Measurements from ENCODE around the gene CCDC149. TPM values are rescaled to one million over a fixed set of nuclear protein-coding genes. Genes with fewer than 3 reads are reported as not detected.

CCDC149 gene
- total RNA-seq, 4 donors from 2014 or later, result 2.8 to 10.0 (median 4.8) TPM

DNA sequence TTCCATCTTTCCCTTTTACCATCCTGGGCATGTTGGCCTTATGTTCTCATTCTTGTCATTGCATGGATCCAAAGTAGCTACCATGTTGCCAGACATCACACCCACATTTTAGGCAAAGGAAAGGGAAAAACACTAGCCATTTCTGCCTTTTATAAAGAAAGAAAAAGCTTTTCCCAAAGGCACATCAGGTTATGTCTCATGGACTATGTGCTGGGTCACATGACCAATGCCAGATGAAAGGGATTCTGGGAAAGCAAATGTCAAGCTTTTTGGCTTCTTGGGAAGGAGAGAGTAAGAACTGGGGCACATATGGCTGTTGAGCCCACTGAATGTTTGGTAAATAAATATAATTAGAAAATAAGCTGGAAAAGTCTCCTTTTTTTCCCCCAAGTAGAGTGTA, 121.8 kb downstream of the CCDC149 start:
- Histone ChIP-seq H3K4me3 (no peak overlapping the region), H3K4me1 (peaks cover 13 to 19% of the 10 kb centered on the region in 2 donors), H3K27ac (no peak overlapping the region), H3K27me3 (no peaks in the 10 kb centered on the region), H3K36me3 (no peaks in the 10 kb centered on the region), H3K9me3 (no peaks in the 10 kb centered on the region)
- ATAC-seq, result no peak
- no peak for DNase-seq
- intact Hi-C loops (cut with DNase I; ENCODE audit: low total_unique reads), result loop anchor here (10.0 kb wide), 1 partner anchor 306 kb away; no protein-coding TSS in a partner anchor
- in situ Hi-C loops (cut with MboI; ENCODE audit: low sequenced_read_pairs in 4 of 4), result loop anchor here in 2 of 4 donors (25.0 kb wide), 1 partner anchor 304 kb away; no protein-coding TSS in a partner anchor
- TF ChIP-seq, protein P1, sequence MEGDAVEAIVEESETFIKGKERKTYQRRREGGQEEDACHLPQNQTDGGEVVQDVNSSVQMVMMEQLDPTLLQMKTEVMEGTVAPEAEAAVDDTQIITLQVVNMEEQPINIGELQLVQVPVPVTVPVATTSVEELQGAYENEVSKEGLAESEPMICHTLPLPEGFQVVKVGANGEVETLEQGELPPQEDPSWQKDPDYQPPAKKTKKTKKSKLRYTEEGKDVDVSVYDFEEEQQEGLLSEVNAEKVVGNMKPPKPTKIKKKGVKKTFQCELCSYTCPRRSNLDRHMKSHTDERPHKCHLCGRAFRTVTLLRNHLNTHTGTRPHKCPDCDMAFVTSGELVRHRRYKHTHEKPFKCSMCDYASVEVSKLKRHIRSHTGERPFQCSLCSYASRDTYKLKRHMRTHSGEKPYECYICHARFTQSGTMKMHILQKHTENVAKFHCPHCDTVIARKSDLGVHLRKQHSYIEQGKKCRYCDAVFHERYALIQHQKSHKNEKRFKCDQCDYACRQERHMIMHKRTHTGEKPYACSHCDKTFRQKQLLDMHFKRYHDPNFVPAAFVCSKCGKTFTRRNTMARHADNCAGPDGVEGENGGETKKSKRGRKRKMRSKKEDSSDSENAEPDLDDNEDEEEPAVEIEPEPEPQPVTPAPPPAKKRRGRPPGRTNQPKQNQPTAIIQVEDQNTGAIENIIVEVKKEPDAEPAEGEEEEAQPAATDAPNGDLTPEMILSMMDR (IDR thresholded peaks at IDR 0.05 in 4 of 5, conservative IDR thresholded peaks at IDR 0.05 in 1 of 5), result no peak
- no peak for TF ChIP-seq POLR2A (IDR thresholded peaks at IDR 0.05)

DNA sequence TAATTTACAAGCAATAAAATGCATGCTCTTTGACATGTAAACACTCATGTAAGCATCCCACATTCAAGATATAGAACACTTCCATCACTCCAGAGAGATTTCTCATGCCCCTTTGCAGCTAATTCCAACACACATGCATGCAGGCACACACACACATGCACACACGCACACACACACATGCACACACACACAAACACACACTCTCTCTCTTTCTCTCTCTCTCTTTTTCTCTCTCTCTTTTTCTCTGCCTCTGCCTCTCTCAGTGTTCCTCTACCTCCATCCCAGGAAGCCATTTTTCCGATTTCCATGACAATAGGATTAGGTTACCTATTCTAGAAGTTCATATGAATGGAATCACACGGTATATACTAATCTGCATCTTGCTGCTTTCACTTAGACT, 129.3 kb downstream of the CCDC149 start:
- Histone ChIP-seq H3K36me3 (no peaks in the 10 kb centered on the region), H3K27ac (no peak overlapping the region), H3K9me3 (no peaks in the 10 kb centered on the region), H3K27me3 (no peaks in the 10 kb centered on the region), H3K4me1 (peaks cover 7 to 16% of the 10 kb centered on the region in 2 donors), H3K4me3 (no peak overlapping the region)
- no peak for DNase-seq
- ATAC-seq, result no peak
- in situ Hi-C loops (cut with MboI; ENCODE audit: low sequenced_read_pairs in 4 of 4) (loop anchor here in 2 of 4 donors (25.0 kb wide), 1 partner anchor 296 kb away; no protein-coding TSS in a partner anchor), intact Hi-C loops (cut with DNase I; ENCODE audit: low total_unique reads) (loop anchor here (5.0 kb wide), 1 partner anchor 51 kb away; no protein-coding TSS in a partner anchor)
- TF ChIP-seq POLR2A (IDR thresholded peaks at IDR 0.05), result no peak
- TF ChIP-seq, protein P1 (IDR thresholded peaks at IDR 0.05 in 4 of 5, conservative IDR thresholded peaks at IDR 0.05 in 1 of 5), result no peak

DNA sequence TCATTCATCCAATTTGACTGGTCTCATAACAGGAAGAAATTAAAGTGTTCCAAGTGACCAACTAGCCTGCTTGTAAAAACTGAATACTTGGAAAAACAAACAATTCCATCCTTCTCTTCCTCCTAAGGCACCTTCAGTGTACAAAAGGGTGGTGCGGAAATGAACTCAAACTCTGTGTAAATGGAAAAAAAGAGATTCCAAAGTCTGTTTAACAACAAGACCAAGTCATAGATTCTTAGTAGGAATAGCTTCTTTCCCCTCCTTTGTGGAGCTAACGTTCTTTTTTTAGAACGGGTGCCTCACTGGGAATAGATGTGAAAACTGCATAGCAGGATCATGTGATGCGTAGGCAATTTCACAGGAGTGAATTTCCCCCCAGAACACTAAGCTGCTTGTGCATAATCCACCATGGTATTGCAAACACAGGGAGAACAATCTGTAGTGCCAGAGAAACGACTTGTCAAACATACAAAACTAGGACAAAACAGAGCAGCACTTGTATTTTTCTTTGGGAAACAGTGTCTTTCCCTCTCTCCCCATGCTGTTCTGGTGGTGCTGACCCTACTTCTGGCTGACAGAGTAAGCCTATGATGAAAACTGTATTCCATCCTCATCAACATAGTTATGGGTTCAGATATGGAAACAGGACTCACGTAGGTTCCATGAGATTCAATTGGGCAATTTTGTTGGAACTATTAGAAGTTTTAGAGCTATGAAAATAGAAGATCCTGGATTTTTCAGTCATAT, 130.7 kb downstream of the CCDC149 start:
- TF ChIP-seq, protein P1 (IDR thresholded peaks at IDR 0.05 in 4 of 5, conservative IDR thresholded peaks at IDR 0.05 in 1 of 5), result no peak
- TF ChIP-seq POLR2A (IDR thresholded peaks at IDR 0.05), result no peak
- no peaks in the 10 kb centered on the region for H3K27me3 ChIP-seq
- peak overlapping the region in 3 of 4 donors; percentile 34 to 47 (median 38) for H3K27ac ChIP-seq
- in situ Hi-C loops (cut with MboI; ENCODE audit: low sequenced_read_pairs in 4 of 4), result loop anchor here in 2 of 4 donors (25.0 kb wide), 1 partner anchor 295 kb away; no protein-coding TSS in a partner anchor
- H3K9me3 ChIP-seq, result no peaks in the 10 kb centered on the region
- intact Hi-C loops (cut with DNase I; ENCODE audit: low total_unique reads), result loop anchor here (5.0 kb wide), 1 partner anchor 50 kb away; no protein-coding TSS in a partner anchor
- H3K36me3 ChIP-seq, result no peaks in the 10 kb centered on the region
- ATAC-seq (peak; percentile 58 to 67), DNase-seq (no peak)
- peaks cover 7 to 16% of the 10 kb centered on the region in 2 donors for H3K4me1 ChIP-seq
- H3K4me3 ChIP-seq, result no peak overlapping the region

DNA sequence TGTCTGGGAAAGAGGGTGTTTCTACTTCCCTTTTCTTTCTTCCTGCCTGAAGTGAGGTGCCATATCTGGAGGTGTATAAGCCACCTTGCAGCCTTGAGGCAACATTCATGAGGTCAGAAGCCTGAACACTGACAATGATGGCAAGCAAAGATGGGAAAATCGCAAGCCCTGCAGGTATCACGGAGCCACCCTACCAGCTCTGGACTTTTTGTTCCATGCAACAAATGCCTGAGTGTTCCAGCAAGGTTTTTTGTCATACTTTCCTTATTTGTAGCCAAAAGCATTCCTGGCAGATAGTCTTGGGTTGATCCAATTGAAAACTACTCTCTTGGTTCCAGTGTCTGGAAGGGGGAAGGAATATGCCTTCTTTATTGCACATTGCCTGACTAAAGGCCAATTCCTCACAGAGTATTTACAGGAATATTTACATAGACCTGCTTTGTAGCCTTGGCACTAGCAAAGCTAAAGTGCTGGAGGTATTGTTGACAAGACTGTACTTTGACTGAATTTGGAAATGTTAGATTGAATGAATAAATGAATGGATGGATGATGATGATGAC, 131.8 kb downstream of the CCDC149 start:
- in situ Hi-C loops (cut with MboI; ENCODE audit: low sequenced_read_pairs in 4 of 4), result loop anchor here in 2 of 4 donors (25.0 kb wide), 1 partner anchor 294 kb away; no protein-coding TSS in a partner anchor
- Histone ChIP-seq H3K4me3 (no peak overlapping the region), H3K4me1 (peaks cover 7 to 16% of the 10 kb centered on the region in 2 donors), H3K27ac (no peak overlapping the region), H3K27me3 (no peaks in the 10 kb centered on the region), H3K36me3 (no peaks in the 10 kb centered on the region), H3K9me3 (no peaks in the 10 kb centered on the region)
- intact Hi-C loops (cut with DNase I; ENCODE audit: low total_unique reads), result loop anchor here (5.0 kb wide), 1 partner anchor 49 kb away; no protein-coding TSS in a partner anchor
- DNase-seq (no peak), ATAC-seq (no peak)
- TF ChIP-seq, protein P1 (IDR thresholded peaks at IDR 0.05 in 4 of 5, conservative IDR thresholded peaks at IDR 0.05 in 1 of 5), result no peak
